Fibroblast of lung (primary cell): ENCODE results near the gene STAT3. TPM values are rescaled to one million over a fixed set of nuclear protein-coding genes. Genes with fewer than 3 reads are reported as not detected.
"Not testable (repeated sequence)": the region's sequence is repeated elsewhere in the genome, so short reads cannot be mapped to it uniquely, and the experiment has no call there.

Experiments used
- DNase-seq, 2 donors: peaks; one replicate each; pipeline versions ENCODE4 v3.0.0 to v3.0.0-alpha.2; 2010; ENCODE audit warnings: low read depth in 2 of 2
- H2AFZ ChIP-seq: 2 replicates; pipeline ENCODE4 v1.5.1; 2012; ENCODE audit warnings: low read length, control low read depth, inconsistent platforms
- H3K27ac ChIP-seq: 2 replicates; pipeline ENCODE4 v1.5.1; 2011; ENCODE audit warnings: low read length, control low read depth; ENCODE audit not compliant: insufficient read depth
- H3K27me3 ChIP-seq: 2 replicates; pipeline ENCODE4 v1.5.1; 2011; ENCODE audit warnings: mild to moderate bottlenecking, low read length; ENCODE audit not compliant: control insufficient read depth, insufficient read depth
- H3K36me3 ChIP-seq: 2 replicates; pipeline ENCODE4 v1.5.1; 2011; ENCODE audit warnings: low read length; ENCODE audit not compliant: control insufficient read depth, insufficient read depth
- H3K4me1 ChIP-seq: 2 replicates; pipeline ENCODE4 v1.5.1; 2011; ENCODE audit warnings: low read length; ENCODE audit not compliant: control insufficient read depth, insufficient read depth; ENCODE audit errors: extremely low read depth
- H3K4me2 ChIP-seq: 2 replicates; pipeline ENCODE4 v1.5.1; 2011; ENCODE audit warnings: low read length, control low read depth; ENCODE audit not compliant: insufficient read depth; ENCODE audit errors: extremely low read depth
- H3K4me3 ChIP-seq, 4 experiments: fragments of 200-600 bp in 1 of 4; sonication (generic) in 1 of 4; replicated peaks in 1 of 4; 2 replicates each; pipeline ENCODE4 v1.5.1; 2011 to 2016; ENCODE audit warnings: low read length in 4 of 4, low read depth in 3 of 4, mild to moderate bottlenecking in 3 of 4, control low read depth in 2 of 4, inconsistent platforms in 1 of 4, mixed read lengths in 1 of 4; ENCODE audit not compliant: insufficient read depth in 1 of 4; ENCODE audit errors: control extremely low read depth in 1 of 4
- H3K79me2 ChIP-seq: 2 replicates; pipeline ENCODE4 v1.5.1; 2012; ENCODE audit warnings: mild to moderate bottlenecking, low read length, inconsistent platforms; ENCODE audit not compliant: control insufficient read depth, insufficient read depth
- H3K9ac ChIP-seq: 2 replicates; pipeline ENCODE4 v1.5.1; 2011; ENCODE audit warnings: mild to moderate bottlenecking, low read length, control low read depth; ENCODE audit not compliant: insufficient read depth
- H3K9me3 ChIP-seq: 2 replicates; pipeline ENCODE4 v1.5.1; 2012; ENCODE audit warnings: low read depth, low read length; ENCODE audit not compliant: control insufficient read depth, insufficient read depth
- H4K20me1 ChIP-seq: 2 replicates; pipeline ENCODE4 v1.5.1; 2011; ENCODE audit warnings: low read length; ENCODE audit not compliant: control insufficient read depth, insufficient read depth; ENCODE audit errors: extremely low read depth
- EZH2 ChIP-seq: IDR thresholded peaks from 2 replicates; pipeline ENCODE4 v1.5.1; 2012; ENCODE audit warnings: low read length, control low read depth, mild to moderate bottlenecking; ENCODE audit errors: missing control alignments
- polyA plus RNA-seq, 2 donors: library from polyadenylated mRNA; depleted of rRNA in 1 of 2; stranded (reverse) in 1 of 2; unstranded in 1 of 2; fragments of >200 nt; gene quantifications; 2 replicates each; pipeline ENCODE4 v1.2.1, GENCODE V29; 2011 to 2012; ENCODE audit warnings: missing spikeins in 1 of 2
- total RNA-seq: library from RNA; depleted of rRNA; stranded (reverse); fragments of >200 nt; gene quantifications from 2 replicates; pipeline ENCODE4 v1.2.1, GENCODE V29; 2014
- TF ChIP-seq, protein P1 (sequence below), 2 donors: IDR thresholded peaks in 1 of 2; conservative IDR thresholded peaks in 1 of 2; 1 replicate in 1 of 2; 2 replicates in 1 of 2; pipeline ENCODE4 v1.5.1; 2011 to 2012; ENCODE audit warnings: low read length in 2 of 2, control low read depth in 1 of 2, inconsistent platforms in 1 of 2, low read depth in 1 of 2, mild to moderate bottlenecking in 1 of 2

Gene STAT3
- total and polyA plus RNA-seq, 2 donors (not counting 1 experiment from before 2014, with no cell fraction given), result 75.0 to 101 TPM

DNA sequence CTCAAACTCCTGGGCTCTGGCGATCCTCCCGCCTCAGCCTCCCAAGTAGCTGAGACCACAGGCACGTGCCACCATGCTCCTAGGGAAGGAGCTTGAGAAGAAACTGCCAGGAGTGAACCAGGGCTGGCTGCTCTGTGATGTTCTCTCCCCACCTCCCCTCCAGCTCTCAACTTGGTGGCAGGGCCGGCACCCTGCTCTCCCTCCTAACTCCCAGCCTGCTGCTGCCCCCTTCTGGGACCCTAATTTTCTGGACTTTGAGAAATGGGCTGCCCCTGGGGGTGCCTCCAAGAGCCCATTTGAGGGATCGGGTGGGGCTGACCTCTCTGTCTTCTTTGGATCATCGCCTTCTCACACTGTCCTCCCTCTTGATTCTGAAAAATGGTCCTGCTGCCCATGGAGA lies 14.9 kb upstream of the STAT3 start:
- Histone ChIP-seq H3K36me3 (peaks cover 25% of the 10 kb centered on the region), H3K4me2 (no peak overlapping the region), H3K27ac (no peak overlapping the region), H3K79me2 (peaks cover 63% of the 10 kb centered on the region), H2AFZ (no peak overlapping the region), H3K27me3 (no peaks in the 10 kb centered on the region), H4K20me1 (peaks cover 2% of the 10 kb centered on the region), H3K9ac (no peak overlapping the region), H3K4me3 (no peak overlapping the region), H3K9me3 (no peaks in the 10 kb centered on the region), H3K4me1 (peaks cover 35% of the 10 kb centered on the region)
- no peak for DNase-seq
- TF ChIP-seq, protein P1, sequence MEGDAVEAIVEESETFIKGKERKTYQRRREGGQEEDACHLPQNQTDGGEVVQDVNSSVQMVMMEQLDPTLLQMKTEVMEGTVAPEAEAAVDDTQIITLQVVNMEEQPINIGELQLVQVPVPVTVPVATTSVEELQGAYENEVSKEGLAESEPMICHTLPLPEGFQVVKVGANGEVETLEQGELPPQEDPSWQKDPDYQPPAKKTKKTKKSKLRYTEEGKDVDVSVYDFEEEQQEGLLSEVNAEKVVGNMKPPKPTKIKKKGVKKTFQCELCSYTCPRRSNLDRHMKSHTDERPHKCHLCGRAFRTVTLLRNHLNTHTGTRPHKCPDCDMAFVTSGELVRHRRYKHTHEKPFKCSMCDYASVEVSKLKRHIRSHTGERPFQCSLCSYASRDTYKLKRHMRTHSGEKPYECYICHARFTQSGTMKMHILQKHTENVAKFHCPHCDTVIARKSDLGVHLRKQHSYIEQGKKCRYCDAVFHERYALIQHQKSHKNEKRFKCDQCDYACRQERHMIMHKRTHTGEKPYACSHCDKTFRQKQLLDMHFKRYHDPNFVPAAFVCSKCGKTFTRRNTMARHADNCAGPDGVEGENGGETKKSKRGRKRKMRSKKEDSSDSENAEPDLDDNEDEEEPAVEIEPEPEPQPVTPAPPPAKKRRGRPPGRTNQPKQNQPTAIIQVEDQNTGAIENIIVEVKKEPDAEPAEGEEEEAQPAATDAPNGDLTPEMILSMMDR (conservative IDR thresholded peaks at IDR 0.05 in 1 of 2, IDR thresholded peaks at IDR 0.05 in 1 of 2; ENCODE audit: low read depth in 1 of 2, low read length in 2 of 2), result peak; percentile 14 to 21
- no peak for TF ChIP-seq EZH2

DNA sequence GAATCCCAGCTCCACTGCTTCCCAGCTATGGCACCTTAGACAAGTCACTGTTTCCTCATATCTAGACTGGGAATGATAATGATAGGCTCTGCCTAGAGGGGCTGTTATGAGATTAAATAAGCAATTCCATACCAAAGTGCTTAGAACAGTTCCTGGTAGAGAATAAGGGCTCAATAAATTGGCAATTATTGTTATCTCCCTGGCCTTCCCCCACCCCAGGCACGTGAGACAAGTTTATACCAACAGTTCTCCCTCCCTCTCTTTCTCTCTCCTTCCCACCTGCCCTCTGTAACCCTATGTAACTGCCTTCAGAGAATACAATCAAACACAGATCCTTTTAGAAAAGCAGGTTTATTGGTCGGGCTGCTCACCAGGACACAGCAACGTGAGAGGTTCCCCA lies 13.9 kb upstream of the STAT3 start:
- TF ChIP-seq, protein P1 (conservative IDR thresholded peaks at IDR 0.05 in 1 of 2, IDR thresholded peaks at IDR 0.05 in 1 of 2; ENCODE audit: low read depth in 1 of 2, low read length in 2 of 2), result no peak
- no peak for TF ChIP-seq EZH2
- H3K9me3 ChIP-seq, result no peaks in the 10 kb centered on the region
- peak overlapping the region; percentile 70 for H3K27ac ChIP-seq
- H3K9ac ChIP-seq, result no peak overlapping the region
- H3K27me3 ChIP-seq, result no peaks in the 10 kb centered on the region
- peaks cover 26% of the 10 kb centered on the region for H3K4me1 ChIP-seq
- H3K4me2 ChIP-seq, result peak overlapping the region; percentile 48
- no peak overlapping the region for H2AFZ ChIP-seq
- DNase-seq, result no peak
- H3K36me3 ChIP-seq, result peaks cover 25% of the 10 kb centered on the region
- H4K20me1 ChIP-seq, result no peaks in the 10 kb centered on the region
- H3K79me2 ChIP-seq, result peaks cover 53% of the 10 kb centered on the region
- no peak overlapping the region for H3K4me3 ChIP-seq

DNA sequence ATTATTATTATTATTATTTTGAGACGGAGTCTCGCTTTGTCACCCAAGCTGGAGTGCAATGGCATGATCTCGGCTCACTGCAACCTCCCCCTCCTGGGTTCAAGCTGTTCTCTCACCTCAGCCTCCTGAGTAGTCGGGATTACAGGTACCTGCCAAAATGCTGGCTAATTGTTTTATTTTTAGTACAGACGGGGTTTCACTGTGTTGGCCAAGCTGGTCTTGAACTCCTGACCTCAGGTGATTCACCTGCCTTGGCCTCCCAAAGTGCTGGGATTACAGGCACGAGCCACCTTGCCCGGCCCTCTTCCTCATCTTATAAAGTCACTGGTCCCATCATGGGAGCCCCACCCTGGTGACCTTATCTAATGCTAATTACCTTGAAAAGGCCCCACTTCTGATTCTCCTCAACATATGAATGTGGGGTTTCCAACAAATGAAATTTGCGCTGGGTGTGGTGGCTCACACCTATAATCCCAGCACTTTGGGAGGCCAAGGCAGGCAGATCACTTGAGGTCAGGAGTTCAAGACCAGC lies 12.7 kb upstream of the STAT3 start:
- DNase-seq, H3K9me3 ChIP-seq, H3K27ac ChIP-seq, H3K9ac ChIP-seq, H3K4me2 ChIP-seq, H2AFZ ChIP-seq, H4K20me1 ChIP-seq, H3K4me3 ChIP-seq, H3K27me3 ChIP-seq: not testable (repeated sequence)
- H3K4me1 ChIP-seq, result peaks cover 22% of the 10 kb centered on the region
- peaks cover 25% of the 10 kb centered on the region for H3K36me3 ChIP-seq
- peaks cover 41% of the 10 kb centered on the region for H3K79me2 ChIP-seq
